Activated naive CD8-positive, alpha-beta T cell treated with anti-CD3 and anti-CD28 coated beads, Interleukin-2, amount 10 ng/mL, durations not matched to agents 7 days and 5 days (primary cell): ENCODE measurements around the gene EXPH5. TPM values are rescaled to one million over a fixed set of nuclear protein-coding genes. Genes with fewer than 3 reads are reported as not detected.
"Not testable (repeated sequence)": the region's sequence is repeated elsewhere in the genome, so short reads cannot be mapped to it uniquely, and the experiment has no call there.

Experiments used
- ATAC-seq: fragments of 150-1000 bp; cut with Tn5 transposase; one replicate; pipeline ENCODE4 v1.10.0; 2021; ENCODE audit warnings: low read depth, moderate library complexity
- POLR2A ChIA-PET: fragments of 350-600 bp; sonication (Branson Sonifier 250); formaldehyde crosslinking; loops from one replicate; lab custom pipeline; 2021; ENCODE audit warnings: antibody characterized with exemption; lab: Charles Lee
- DNase-seq: peaks from one replicate; pipeline ENCODE4 v3.0.0; 2021
- H3K27ac Mint-ChIP-seq: one replicate; pipeline ENCODE4 v1.8.0; 2022; ENCODE audit warnings: mild to moderate bottlenecking, mixed read lengths
- H3K27me3 Mint-ChIP-seq: one replicate; pipeline ENCODE4 v1.8.0; 2022; ENCODE audit warnings: mild to moderate bottlenecking, moderate library complexity, mixed read lengths
- H3K36me3 Mint-ChIP-seq: one replicate; pipeline ENCODE4 v1.8.0; 2021; ENCODE audit warnings: mild to moderate bottlenecking, mixed read lengths
- H3K4me1 Mint-ChIP-seq: one replicate; pipeline ENCODE4 v1.8.0; 2021; ENCODE audit warnings: mixed read lengths
- H3K4me3 Mint-ChIP-seq: one replicate; pipeline ENCODE4 v1.8.0; 2022; ENCODE audit warnings: mild to moderate bottlenecking, moderate library complexity, mixed read lengths
- H3K9me3 Mint-ChIP-seq: one replicate; pipeline ENCODE4 v1.8.0; 2021; ENCODE audit warnings: mixed read lengths
- total RNA-seq, 2 experiments: library from RNA; stranded (reverse); gene quantifications; one replicate each; pipeline ENCODE4 v1.2.3, GENCODE V29; 2021

The EXPH5 gene
- total RNA-seq, 2 experiments from 2014 or later = 2.5 to 3.7 TPM

- Mint-ChIP-seq H3K4me1 (peaks cover 4% of the 10 kb centered on the region), H3K27ac (no peak overlapping the region), H3K9me3 (no peaks in the 10 kb centered on the region), H3K27me3 (peaks cover 11% of the 10 kb centered on the region), H3K4me3 (no peak overlapping the region), H3K36me3 (no peaks in the 10 kb centered on the region)
- POLR2A ChIA-PET = no interaction called here
- no peak for ATAC-seq
- DNase-seq = no peak
Measured at GRCh38 chr11:108620958-108621772, 27.6 kb upstream of the EXPH5 start.

GRCh38 chr11:108618529-108618928 is 25.0 kb upstream of the EXPH5 start:
- no peak overlapping the region for H3K27ac Mint-ChIP-seq
- ATAC-seq (no peak), DNase-seq (no peak)
- H3K4me3 Mint-ChIP-seq = no peak overlapping the region
- peaks cover 11% of the 10 kb centered on the region for H3K27me3 Mint-ChIP-seq
- H3K36me3 Mint-ChIP-seq = no peaks in the 10 kb centered on the region
- no peaks in the 10 kb centered on the region for H3K9me3 Mint-ChIP-seq
- POLR2A ChIA-PET = no interaction called here
- peaks cover 2% of the 10 kb centered on the region for H3K4me1 Mint-ChIP-seq

GRCh38 chr11:108617055-108617454 is 23.5 kb upstream of the EXPH5 start:
- no peak for ATAC-seq
- Mint-ChIP-seq H3K4me1 (peaks cover 2% of the 10 kb centered on the region), H3K27me3 (peaks cover 11% of the 10 kb centered on the region), H3K36me3 (no peaks in the 10 kb centered on the region), H3K9me3 (no peaks in the 10 kb centered on the region), H3K27ac (no peak overlapping the region), H3K4me3 (no peak overlapping the region)
- POLR2A ChIA-PET = interaction anchor here (0.5 kb wide), 1 partner anchor 614 kb away, joined by 3 read pairs; no protein-coding TSS in a partner anchor
- no peak for DNase-seq

GRCh38 chr11:108616549-108616948 is 23.0 kb upstream of the EXPH5 start:
- no peak for DNase-seq
- no peak overlapping the region for H3K4me3 Mint-ChIP-seq
- POLR2A ChIA-PET = no interaction called here
- H3K36me3 Mint-ChIP-seq = no peaks in the 10 kb centered on the region
- peaks cover 1% of the 10 kb centered on the region for H3K4me1 Mint-ChIP-seq
- ATAC-seq = no peak
- peaks cover 11% of the 10 kb centered on the region for H3K27me3 Mint-ChIP-seq
- H3K9me3 Mint-ChIP-seq = no peaks in the 10 kb centered on the region
- no peak overlapping the region for H3K27ac Mint-ChIP-seq

GRCh38 chr11:108614086-108614485 is 20.5 kb upstream of the EXPH5 start:
- Mint-ChIP-seq H3K9me3 (no peaks in the 10 kb centered on the region), H3K4me3 (no peak overlapping the region), H3K4me1 (no peaks in the 10 kb centered on the region), H3K27me3 (peaks cover 10% of the 10 kb centered on the region), H3K27ac (no peak overlapping the region), H3K36me3 (no peaks in the 10 kb centered on the region)
- DNase-seq (no peak), ATAC-seq (no peak)
- POLR2A ChIA-PET = no interaction called here

- Mint-ChIP-seq H3K4me3 (no peak overlapping the region), H3K27ac (no peak overlapping the region), H3K36me3 (no peaks in the 10 kb centered on the region), H3K9me3 (no peaks in the 10 kb centered on the region), H3K4me1 (no peaks in the 10 kb centered on the region), H3K27me3 (no peaks in the 10 kb centered on the region)
- ATAC-seq (no peak), DNase-seq (no peak)
- POLR2A ChIA-PET = no interaction called here
Measured at GRCh38 chr11:108609682-108610081, 16.1 kb upstream of the EXPH5 start.

- Mint-ChIP-seq H3K27me3 (no peaks in the 10 kb centered on the region), H3K36me3 (no peaks in the 10 kb centered on the region), H3K27ac (no peak overlapping the region), H3K9me3 (no peaks in the 10 kb centered on the region), H3K4me3 (no peak overlapping the region), H3K4me1 (no peaks in the 10 kb centered on the region)
- POLR2A ChIA-PET = no interaction called here
- ATAC-seq (no peak), DNase-seq (no peak)
Measured at GRCh38 chr11:108608548-108608947, 15.0 kb upstream of the EXPH5 start.

- no peaks in the 10 kb centered on the region for H3K9me3 Mint-ChIP-seq
- DNase-seq = no peak
- no peak overlapping the region for H3K4me3 Mint-ChIP-seq
- H3K4me1 Mint-ChIP-seq = no peaks in the 10 kb centered on the region
- H3K27ac Mint-ChIP-seq = no peak overlapping the region
- no peak for ATAC-seq
- H3K36me3 Mint-ChIP-seq = no peaks in the 10 kb centered on the region
- H3K27me3 Mint-ChIP-seq = peaks cover 7% of the 10 kb centered on the region
- POLR2A ChIA-PET = no interaction called here
Measured at GRCh38 chr11:108606495-108607160, 13.1 kb upstream of the EXPH5 start.

GRCh38 chr11:108606070-108606469 is 12.5 kb upstream of the EXPH5 start:
- H3K9me3 Mint-ChIP-seq = no peaks in the 10 kb centered on the region
- POLR2A ChIA-PET = no interaction called here
- ATAC-seq (no peak), DNase-seq (no peak)
- no peak overlapping the region for H3K27ac Mint-ChIP-seq
- H3K36me3 Mint-ChIP-seq = no peaks in the 10 kb centered on the region
- no peak overlapping the region for H3K4me3 Mint-ChIP-seq
- H3K27me3 Mint-ChIP-seq = peaks cover 10% of the 10 kb centered on the region
- no peaks in the 10 kb centered on the region for H3K4me1 Mint-ChIP-seq

- H3K4me1 Mint-ChIP-seq, DNase-seq, H3K9me3 Mint-ChIP-seq, ATAC-seq, H3K36me3 Mint-ChIP-seq, H3K27ac Mint-ChIP-seq, POLR2A ChIA-PET, H3K4me3 Mint-ChIP-seq: not testable (repeated sequence)
- H3K27me3 Mint-ChIP-seq = peaks cover 26% of the 10 kb centered on the region
Measured at GRCh38 chr11:108602818-108603217, 9.2 kb upstream of the EXPH5 start.

GRCh38 chr11:108601150-108601549 is 7.6 kb upstream of the EXPH5 start:
- POLR2A ChIA-PET = no interaction called here
- Mint-ChIP-seq H3K4me1 (no peaks in the 10 kb centered on the region), H3K36me3 (no peaks in the 10 kb centered on the region), H3K27me3 (peaks cover 29% of the 10 kb centered on the region), H3K9me3 (no peaks in the 10 kb centered on the region), H3K4me3 (no peak overlapping the region), H3K27ac (no peak overlapping the region)
- no peak for DNase-seq
- no peak for ATAC-seq

GRCh38 chr11:108599978-108600377 is 6.4 kb upstream of the EXPH5 start:
- Mint-ChIP-seq H3K27me3 (peaks cover 41% of the 10 kb centered on the region), H3K36me3 (no peaks in the 10 kb centered on the region), H3K4me3 (no peak overlapping the region), H3K4me1 (no peaks in the 10 kb centered on the region), H3K9me3 (no peaks in the 10 kb centered on the region), H3K27ac (no peak overlapping the region)
- POLR2A ChIA-PET = no interaction called here
- DNase-seq (no peak), ATAC-seq (no peak)

- H3K4me3 Mint-ChIP-seq = no peak overlapping the region
- H3K27me3 Mint-ChIP-seq = peaks cover 47% of the 10 kb centered on the region
- no peak for DNase-seq
- H3K9me3 Mint-ChIP-seq = no peaks in the 10 kb centered on the region
- no peak for ATAC-seq
- POLR2A ChIA-PET = no interaction called here
- no peak overlapping the region for H3K27ac Mint-ChIP-seq
- peaks cover 8% of the 10 kb centered on the region for H3K4me1 Mint-ChIP-seq
- H3K36me3 Mint-ChIP-seq = peaks cover 4% of the 10 kb centered on the region
Measured at GRCh38 chr11:108597736-108598355, 4.3 kb upstream of the EXPH5 start.

GRCh38 chr11:108596701-108597100 is 3.1 kb upstream of the EXPH5 start:
- ATAC-seq (no peak), DNase-seq (no peak)
- H3K4me3 Mint-ChIP-seq = no peak overlapping the region
- H3K9me3 Mint-ChIP-seq = no peaks in the 10 kb centered on the region
- H3K4me1 Mint-ChIP-seq = peaks cover 14% of the 10 kb centered on the region
- peaks cover 51% of the 10 kb centered on the region for H3K27me3 Mint-ChIP-seq
- POLR2A ChIA-PET = no interaction called here
- H3K36me3 Mint-ChIP-seq = peaks cover 4% of the 10 kb centered on the region
- no peak overlapping the region for H3K27ac Mint-ChIP-seq
